ENCODE results near the gene NAA60. TPM values are rescaled to one million over a fixed set of nuclear protein-coding genes. Genes with fewer than 3 reads are reported as not detected.

NAA60 gene
- total and polyA plus RNA-seq, 2 experiments from 2014 or later = 32.4 to 36.5 TPM

- TF ChIP-seq JUNB (IDR thresholded peaks at IDR 0.05; ENCODE audit: unreplicated experiment) (no peak), ZNF331 (CRISPR knock-in tag; IDR thresholded peaks at IDR 0.05; ENCODE audit: low read depth) (no peak), EZH2phosphoT487 (IDR thresholded peaks at IDR 0.05; ENCODE audit: unreplicated experiment) (no peak), REST (IDR thresholded peaks at IDR 0.05; ENCODE audit: unreplicated experiment) (no peak), NANOG (IDR thresholded peaks at IDR 0.05; ENCODE audit: borderline replicate concordance) (no peak), ZNF114 (CRISPR knock-in tag; IDR thresholded peaks at IDR 0.05) (no peak), CREB1 (CRISPR knock-in tag; IDR thresholded peaks at IDR 0.05; ENCODE audit: low read depth) (no peak)
- TF ChIP-seq, protein P1, sequence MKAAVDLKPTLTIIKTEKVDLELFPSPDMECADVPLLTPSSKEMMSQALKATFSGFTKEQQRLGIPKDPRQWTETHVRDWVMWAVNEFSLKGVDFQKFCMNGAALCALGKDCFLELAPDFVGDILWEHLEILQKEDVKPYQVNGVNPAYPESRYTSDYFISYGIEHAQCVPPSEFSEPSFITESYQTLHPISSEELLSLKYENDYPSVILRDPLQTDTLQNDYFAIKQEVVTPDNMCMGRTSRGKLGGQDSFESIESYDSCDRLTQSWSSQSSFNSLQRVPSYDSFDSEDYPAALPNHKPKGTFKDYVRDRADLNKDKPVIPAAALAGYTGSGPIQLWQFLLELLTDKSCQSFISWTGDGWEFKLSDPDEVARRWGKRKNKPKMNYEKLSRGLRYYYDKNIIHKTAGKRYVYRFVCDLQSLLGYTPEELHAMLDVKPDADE (IDR thresholded peaks at IDR 0.05) = no peak
- TF ChIP-seq, protein P2, sequence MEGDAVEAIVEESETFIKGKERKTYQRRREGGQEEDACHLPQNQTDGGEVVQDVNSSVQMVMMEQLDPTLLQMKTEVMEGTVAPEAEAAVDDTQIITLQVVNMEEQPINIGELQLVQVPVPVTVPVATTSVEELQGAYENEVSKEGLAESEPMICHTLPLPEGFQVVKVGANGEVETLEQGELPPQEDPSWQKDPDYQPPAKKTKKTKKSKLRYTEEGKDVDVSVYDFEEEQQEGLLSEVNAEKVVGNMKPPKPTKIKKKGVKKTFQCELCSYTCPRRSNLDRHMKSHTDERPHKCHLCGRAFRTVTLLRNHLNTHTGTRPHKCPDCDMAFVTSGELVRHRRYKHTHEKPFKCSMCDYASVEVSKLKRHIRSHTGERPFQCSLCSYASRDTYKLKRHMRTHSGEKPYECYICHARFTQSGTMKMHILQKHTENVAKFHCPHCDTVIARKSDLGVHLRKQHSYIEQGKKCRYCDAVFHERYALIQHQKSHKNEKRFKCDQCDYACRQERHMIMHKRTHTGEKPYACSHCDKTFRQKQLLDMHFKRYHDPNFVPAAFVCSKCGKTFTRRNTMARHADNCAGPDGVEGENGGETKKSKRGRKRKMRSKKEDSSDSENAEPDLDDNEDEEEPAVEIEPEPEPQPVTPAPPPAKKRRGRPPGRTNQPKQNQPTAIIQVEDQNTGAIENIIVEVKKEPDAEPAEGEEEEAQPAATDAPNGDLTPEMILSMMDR (conservative IDR thresholded peaks at IDR 0.05; ENCODE audit: low read depth in 2 of 2) = no peak
Measured at GRCh38 chr16:3497771-3498170, 54.3 kb downstream of the NAA60 start (continued).

DNA sequence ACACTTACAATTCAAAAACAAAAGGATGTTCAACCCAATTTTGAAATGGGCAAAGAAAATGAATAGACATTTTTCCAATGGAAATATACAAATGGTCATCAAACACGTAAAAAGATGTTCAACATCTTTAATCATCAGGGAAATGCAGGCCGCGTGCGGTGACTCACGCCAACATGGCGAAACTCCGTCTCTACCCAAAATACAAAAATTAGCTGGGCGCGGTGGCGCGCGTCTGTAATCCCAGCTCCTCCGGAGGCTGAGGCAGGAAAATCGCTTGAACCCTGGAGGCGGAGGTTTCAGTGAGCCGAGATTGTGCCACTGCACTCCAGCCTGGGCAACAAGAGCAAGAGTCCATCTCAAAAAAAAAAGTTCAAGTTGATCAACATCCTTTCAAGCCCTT is 55.5 kb downstream of the NAA60 start:
- Mint-ChIP-seq H3K36me3 (ENCODE audit: low read depth) (no peaks in the 10 kb centered on the region), H3K4me3 (no peak overlapping the region), H3K27ac (no peak overlapping the region), H3K9me3 (no peaks in the 10 kb centered on the region), H3K4me1 (peaks cover 12% of the 10 kb centered on the region), H3K27me3 (ENCODE audit: insufficient read depth, low read depth, poor library complexity) (peaks cover 7% of the 10 kb centered on the region)
- Histone ChIP-seq H3K4me1 (ENCODE audit: insufficient read depth) (no peaks in the 10 kb centered on the region; the same call in 1 of the 2 replicates), H3K4me3 (no peak overlapping the region), H3K27me3 (ENCODE audit: insufficient read depth) (no peaks in the 10 kb centered on the region), H3K36me3 (ENCODE audit: insufficient read depth) (no peaks in the 10 kb centered on the region), H2AFZ (no peak overlapping the region), H3F3A (replicated peaks; ENCODE audit: low read depth) (peaks cover 12% of the 10 kb centered on the region; the same call in 1 of the 2 replicates), H3K4me2 (no peak overlapping the region), H3K27ac (ENCODE audit: low read depth) (no peak overlapping the region), H4K20me1 (replicated peaks; ENCODE audit: insufficient read depth) (no peaks in the 10 kb centered on the region), H3K79me2 (replicated peaks; ENCODE audit: insufficient read depth) (no peaks in the 10 kb centered on the region), H3K9me2 (ENCODE audit: insufficient read depth) (no peaks in the 10 kb centered on the region)
- DNase-seq (ENCODE audit: low spot score) (no peak), ATAC-seq (no peak)
- TF ChIP-seq, protein P2 (conservative IDR thresholded peaks at IDR 0.05; ENCODE audit: low read depth in 2 of 2) = no peak
- TF ChIP-seq POLR2AphosphoS5 (IDR thresholded peaks at IDR 0.05; ENCODE audit: low read depth) = no peak
- TF ChIP-seq CREB1 (CRISPR knock-in tag; IDR thresholded peaks at IDR 0.05; ENCODE audit: low read depth) = no peak
- TF ChIP-seq ZNF331 (CRISPR knock-in tag; IDR thresholded peaks at IDR 0.05; ENCODE audit: low read depth) = no peak
- no peak for TF ChIP-seq NANOG (IDR thresholded peaks at IDR 0.05; ENCODE audit: borderline replicate concordance)
- TF ChIP-seq, protein P1 (IDR thresholded peaks at IDR 0.05) = no peak
- TF ChIP-seq EZH2phosphoT487 (IDR thresholded peaks at IDR 0.05; ENCODE audit: unreplicated experiment) = no peak
- no peak for TF ChIP-seq JUNB (IDR thresholded peaks at IDR 0.05; ENCODE audit: unreplicated experiment)
- no peak for TF ChIP-seq REST (IDR thresholded peaks at IDR 0.05; ENCODE audit: unreplicated experiment)

Measured in GM23338 (cell line).